OCI-LY1 (cell line): Measurements from ENCODE around the gene NDUFS8.

Experiments
- H2AFZ ChIP-seq: fragments of 200-600 bp; sonication (generic), shearing (Covaris generic); 2 replicates; pipeline ENCODE4 v1.6.0; 2014; ENCODE audit warnings: antibody characterized with exemption, mild to moderate bottlenecking, low read length
- H3F3A ChIP-seq: fragments of 200-600 bp; sonication (generic), shearing (Covaris generic); 2 replicates; pipeline ENCODE4 v1.6.0; 2014; ENCODE audit warnings: mild to moderate bottlenecking, antibody characterized with exemption, low read length, moderate library complexity; ENCODE audit not compliant: insufficient read depth
- H3K27ac ChIP-seq: fragments of 200-600 bp; sonication (generic); 2 replicates; pipeline ENCODE4 v1.5.1; 2014; ENCODE audit warnings: low read length, mixed run types, mild to moderate bottlenecking, low read depth; ENCODE audit not compliant: poor library complexity, severe bottlenecking
- H3K27me3 ChIP-seq: fragments of 200-600 bp; sonication (generic); 2 replicates; pipeline ENCODE4 v1.6.0; 2014; ENCODE audit warnings: antibody characterized with exemption, mild to moderate bottlenecking, low read length, moderate library complexity; ENCODE audit not compliant: insufficient read depth
- H3K36me3 ChIP-seq: fragments of 200-600 bp; sonication (generic); 2 replicates; pipeline ENCODE4 v1.6.1; 2014; ENCODE audit warnings: mild to moderate bottlenecking, antibody characterized with exemption, low read length, moderate library complexity, mixed read lengths; ENCODE audit not compliant: insufficient read depth
- H3K4me1 ChIP-seq: fragments of 200-600 bp; sonication (generic); 2 replicates; pipeline ENCODE4 v1.5.1; 2014; ENCODE audit warnings: mild to moderate bottlenecking, low read length, moderate library complexity; ENCODE audit not compliant: insufficient read depth, severe bottlenecking
- H3K4me2 ChIP-seq: fragments of 200-600 bp; sonication (generic), shearing (Covaris generic); 2 replicates; pipeline ENCODE4 v1.6.1; 2014; ENCODE audit warnings: low read length
- H3K4me3 ChIP-seq: fragments of 200-600 bp; sonication (generic); 2 replicates; pipeline ENCODE4 v1.5.1; 2014; ENCODE audit warnings: low read length, low read depth, mild to moderate bottlenecking, mixed read lengths; ENCODE audit not compliant: poor library complexity, severe bottlenecking
- H3K79me2 ChIP-seq: fragments of 200-600 bp; shearing (Covaris generic); 2 replicates; pipeline ENCODE4 v1.6.1; 2016; ENCODE audit warnings: mixed run types, low read length, mixed read lengths; ENCODE audit not compliant: insufficient read depth
- H3K9ac ChIP-seq: fragments of 200-600 bp; sonication (generic), shearing (Covaris generic); 2 replicates; pipeline ENCODE4 v1.6.1; 2014; ENCODE audit warnings: mild to moderate bottlenecking, low read length, mixed read lengths
- H3K9me2 ChIP-seq: fragments of 200-600 bp; sonication (generic), shearing (Covaris generic); 2 replicates; pipeline ENCODE4 v1.6.1; 2014; ENCODE audit warnings: low read depth, mild to moderate bottlenecking, low read length, mixed read lengths
- H3K9me3 ChIP-seq: fragments of 200-600 bp; shearing (Covaris generic); 2 replicates; pipeline ENCODE4 v1.6.1; 2014; ENCODE audit warnings: low read length, mixed read lengths
- H4K20me1 ChIP-seq: fragments of 200-600 bp; sonication (generic), shearing (Covaris generic); 2 replicates; pipeline ENCODE4 v1.6.0; 2016; ENCODE audit warnings: mild to moderate bottlenecking, low read length; ENCODE audit not compliant: insufficient read depth
- EZH2 ChIP-seq: fragments of 200-600 bp; sonication (generic), shearing (Covaris generic); IDR thresholded peaks from 2 replicates; pipeline ENCODE4 v1.8.0; 2017; ENCODE audit warnings: borderline replicate concordance, mixed run types, mild to moderate bottlenecking, antibody characterized with exemption, low read length, moderate library complexity, mixed read lengths
- TF ChIP-seq, protein P1 (sequence below): fragments of 200-600 bp; sonication (generic), shearing (Covaris generic); IDR thresholded peaks from 2 replicates; pipeline ENCODE4 v1.5.1; 2017; ENCODE audit warnings: mild to moderate bottlenecking, antibody characterized with exemption, low read length, moderate library complexity, mixed read lengths

NDUFS8 gene

DNA sequence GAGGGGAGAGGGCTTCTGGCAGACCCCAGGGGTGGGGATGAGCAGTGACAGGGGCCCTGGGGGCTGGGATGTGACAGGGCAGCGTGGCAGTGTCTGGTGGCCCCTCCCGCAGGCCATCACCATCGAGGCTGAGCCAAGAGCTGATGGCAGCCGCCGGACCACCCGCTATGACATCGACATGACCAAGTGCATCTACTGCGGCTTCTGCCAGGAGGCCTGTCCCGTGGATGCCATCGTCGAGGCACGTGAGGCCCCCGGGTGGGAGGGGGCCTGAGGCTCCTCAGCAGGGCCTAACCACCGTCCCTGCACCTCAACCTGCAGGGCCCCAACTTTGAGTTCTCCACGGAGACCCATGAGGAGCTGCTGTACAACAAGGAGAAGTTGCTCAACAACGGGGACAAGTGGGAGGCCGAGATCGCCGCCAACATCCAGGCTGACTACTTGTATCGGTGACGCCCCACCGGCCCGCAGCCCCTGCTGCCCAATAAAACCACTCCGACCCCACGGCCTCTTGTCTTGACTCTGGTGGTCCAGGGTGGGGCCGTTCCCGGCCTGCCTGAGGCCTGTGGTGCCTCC lies 5.7 kb downstream of the NDUFS8 start:
- H3K36me3 ChIP-seq = peaks cover 24% of the 10 kb centered on the region; the same call in 1 of the 2 replicates
- H3K9ac ChIP-seq = no peak overlapping the region
- no peak overlapping the region for H2AFZ ChIP-seq
- TF ChIP-seq, protein P1, sequence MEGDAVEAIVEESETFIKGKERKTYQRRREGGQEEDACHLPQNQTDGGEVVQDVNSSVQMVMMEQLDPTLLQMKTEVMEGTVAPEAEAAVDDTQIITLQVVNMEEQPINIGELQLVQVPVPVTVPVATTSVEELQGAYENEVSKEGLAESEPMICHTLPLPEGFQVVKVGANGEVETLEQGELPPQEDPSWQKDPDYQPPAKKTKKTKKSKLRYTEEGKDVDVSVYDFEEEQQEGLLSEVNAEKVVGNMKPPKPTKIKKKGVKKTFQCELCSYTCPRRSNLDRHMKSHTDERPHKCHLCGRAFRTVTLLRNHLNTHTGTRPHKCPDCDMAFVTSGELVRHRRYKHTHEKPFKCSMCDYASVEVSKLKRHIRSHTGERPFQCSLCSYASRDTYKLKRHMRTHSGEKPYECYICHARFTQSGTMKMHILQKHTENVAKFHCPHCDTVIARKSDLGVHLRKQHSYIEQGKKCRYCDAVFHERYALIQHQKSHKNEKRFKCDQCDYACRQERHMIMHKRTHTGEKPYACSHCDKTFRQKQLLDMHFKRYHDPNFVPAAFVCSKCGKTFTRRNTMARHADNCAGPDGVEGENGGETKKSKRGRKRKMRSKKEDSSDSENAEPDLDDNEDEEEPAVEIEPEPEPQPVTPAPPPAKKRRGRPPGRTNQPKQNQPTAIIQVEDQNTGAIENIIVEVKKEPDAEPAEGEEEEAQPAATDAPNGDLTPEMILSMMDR = no peak
- no peak for TF ChIP-seq EZH2
- H4K20me1 ChIP-seq = no peaks in the 10 kb centered on the region
- no peaks in the 10 kb centered on the region for H3K9me2 ChIP-seq
- no peaks in the 10 kb centered on the region for H3K9me3 ChIP-seq
- no peak overlapping the region for H3K4me2 ChIP-seq
- H3K27me3 ChIP-seq = no peaks in the 10 kb centered on the region
- peaks cover 35% of the 10 kb centered on the region for H3K4me1 ChIP-seq
- H3K27ac ChIP-seq = no peak overlapping the region
- no peak overlapping the region for H3K4me3 ChIP-seq
- H3K79me2 ChIP-seq = no peaks in the 10 kb centered on the region
- no peaks in the 10 kb centered on the region for H3F3A ChIP-seq

DNA sequence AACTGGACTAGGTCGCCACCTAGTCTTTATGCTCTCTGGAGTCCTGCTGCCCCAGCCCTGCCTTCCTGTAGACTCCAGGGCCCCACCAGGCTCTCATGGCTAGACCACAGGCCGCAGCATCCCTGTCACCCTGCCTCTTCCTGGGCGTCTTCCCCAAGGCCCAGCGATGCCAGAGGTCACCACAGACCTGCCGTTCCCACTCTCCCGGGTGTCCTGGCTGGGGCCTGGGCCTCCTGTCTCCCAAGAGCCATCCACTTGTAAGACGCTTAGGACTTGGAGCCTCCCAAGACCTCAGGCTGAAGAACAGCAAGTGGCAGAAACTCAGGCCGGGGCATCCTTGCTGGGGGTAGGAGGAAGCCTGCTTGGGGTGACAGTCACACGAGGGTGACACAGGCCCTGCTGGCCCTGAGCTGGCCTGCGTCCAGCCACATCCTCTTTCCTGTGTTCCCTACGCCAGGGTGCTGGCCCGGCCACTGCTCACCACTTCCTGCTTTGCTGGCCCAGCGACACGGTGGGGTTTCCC lies 6.3 kb downstream of the NDUFS8 start:
- H3K4me1 ChIP-seq = peaks cover 35% of the 10 kb centered on the region

DNA sequence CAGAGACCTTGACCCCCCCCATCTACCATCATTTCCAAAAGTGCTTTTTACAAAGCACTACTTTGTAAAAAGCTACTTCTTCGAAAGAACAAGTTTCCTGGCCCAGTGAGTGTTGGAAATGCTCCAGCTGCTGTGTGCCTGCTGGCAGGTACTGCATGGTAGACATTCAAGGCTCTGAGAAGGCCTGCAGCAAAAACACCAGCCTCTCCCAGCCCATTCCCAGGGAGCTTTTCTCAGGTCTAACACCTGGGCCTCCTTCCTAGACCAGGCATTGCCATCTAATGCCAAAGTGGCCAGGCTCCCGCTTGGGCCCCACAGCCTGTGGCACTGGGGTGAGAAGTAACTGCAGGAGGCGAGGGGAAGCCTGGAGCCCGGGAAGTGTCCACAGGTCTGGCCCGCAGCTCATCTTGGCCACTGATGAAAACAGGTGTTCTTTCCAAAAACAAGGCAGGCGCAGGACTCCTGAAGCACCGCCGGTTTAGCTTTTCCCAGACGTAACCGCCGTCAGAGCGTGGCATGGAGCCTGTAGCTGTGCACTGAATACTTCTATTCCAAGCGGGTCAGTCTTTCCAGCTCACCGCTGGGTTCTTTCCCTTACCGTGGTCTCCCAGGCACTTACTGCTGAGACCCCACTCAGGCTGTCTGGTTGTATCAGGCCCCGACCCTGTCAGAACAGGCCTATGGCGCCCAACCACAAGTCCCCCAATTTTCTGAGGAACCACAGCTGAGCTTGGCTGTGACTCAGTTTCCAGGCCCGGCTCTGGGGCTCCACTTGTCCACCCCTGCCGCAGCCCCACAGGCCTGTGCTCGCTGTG lies 7.1 kb downstream of the NDUFS8 start:
- no peak overlapping the region for H3K4me2 ChIP-seq
- no peaks in the 10 kb centered on the region for H3K79me2 ChIP-seq
- H3F3A ChIP-seq = no peaks in the 10 kb centered on the region
- H3K9me2 ChIP-seq = no peaks in the 10 kb centered on the region
- no peaks in the 10 kb centered on the region for H4K20me1 ChIP-seq
- no peak overlapping the region; the same call in 1 of the 2 replicates for H3K9ac ChIP-seq
- H3K27ac ChIP-seq = peak overlapping the region; percentile 76
- H3K4me1 ChIP-seq = peaks cover 34% of the 10 kb centered on the region
- H3K9me3 ChIP-seq = no peaks in the 10 kb centered on the region
- H3K27me3 ChIP-seq = no peaks in the 10 kb centered on the region
- H3K36me3 ChIP-seq = peaks cover 19% of the 10 kb centered on the region; the same call in 1 of the 2 replicates
- H3K4me3 ChIP-seq = no peak overlapping the region
- TF ChIP-seq, protein P1 = no peak
- no peak for TF ChIP-seq EZH2
- no peak overlapping the region for H2AFZ ChIP-seq

More for the DNA sequence above, 6.3 kb downstream of the NDUFS8 start:
- Histone ChIP-seq H4K20me1 (no peaks in the 10 kb centered on the region), H3K79me2 (no peaks in the 10 kb centered on the region), H3K36me3 (peaks cover 24% of the 10 kb centered on the region; the same call in 1 of the 2 replicates), H3F3A (no peaks in the 10 kb centered on the region), H2AFZ (no peak overlapping the region), H3K4me2 (no peak overlapping the region), H3K9me2 (no peaks in the 10 kb centered on the region), H3K9me3 (no peaks in the 10 kb centered on the region), H3K27me3 (no peaks in the 10 kb centered on the region), H3K4me3 (no peak overlapping the region), H3K27ac (peak overlapping the region; percentile 70), H3K9ac (no peak overlapping the region)
- TF ChIP-seq, protein P1 = no peak
- TF ChIP-seq EZH2 = no peak
